HG03135 (cell line): ENCODE measurements around the gene SAMD4B.
"Not testable (repeated sequence)": the region's sequence is repeated elsewhere in the genome, so short reads cannot be mapped to it uniquely, and the experiment has no call there.

Source experiments
- ATAC-seq: cut with Tn5 transposase; IDR thresholded peaks from one replicate; pipeline ENCODE4 v1.9.1; 2021; ENCODE audit warnings: mild to moderate bottlenecking, moderate library complexity; ENCODE audit not compliant: unreplicated experiment

The SAMD4B gene

DNA sequence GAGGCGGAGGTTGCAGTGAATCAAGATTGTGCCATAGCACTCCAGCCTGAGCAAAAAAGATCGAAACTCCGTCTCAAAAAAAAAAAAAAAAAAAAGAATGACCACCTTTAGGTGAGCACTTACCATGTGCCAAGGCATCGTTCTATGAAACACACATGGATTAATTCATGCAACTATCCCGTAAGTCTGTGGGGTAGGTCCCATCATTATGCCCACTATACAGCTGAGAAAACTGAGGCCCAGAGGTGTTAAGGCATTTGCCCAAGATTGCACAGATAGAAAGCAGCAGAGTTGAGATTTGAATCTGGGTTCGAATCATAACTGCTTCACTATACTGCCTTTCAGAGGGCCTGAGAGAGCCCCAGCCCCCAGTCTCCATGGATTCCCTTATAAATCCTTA lies 8.7 kb upstream of the SAMD4B start:
- no peak for ATAC-seq

DNA sequence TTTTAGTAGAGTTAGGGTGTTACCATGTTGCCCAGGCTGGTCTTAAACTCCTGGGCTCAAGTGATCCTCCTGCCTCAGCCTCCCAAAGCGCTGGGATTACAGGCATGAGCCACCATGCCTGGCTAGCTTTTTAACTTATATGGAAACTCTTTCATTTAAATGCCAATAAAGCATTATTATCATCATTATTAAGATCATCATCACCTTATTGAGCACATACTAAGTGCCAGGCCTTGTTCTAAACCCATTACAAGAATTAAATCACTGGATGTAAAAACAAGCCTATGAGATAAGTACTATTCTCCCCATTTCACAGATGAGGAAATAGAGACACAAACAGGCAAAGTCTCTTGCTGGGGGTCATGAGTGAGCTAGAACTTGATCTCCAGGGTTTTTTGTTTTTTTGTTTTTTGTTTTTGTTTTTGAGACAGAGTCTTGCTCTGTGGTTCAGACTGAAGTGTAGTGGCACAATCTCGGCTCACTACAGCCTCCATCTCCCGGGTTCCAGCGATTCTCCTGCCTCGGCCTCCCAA lies 7.7 kb upstream of the SAMD4B start:
- ATAC-seq: no peak

DNA sequence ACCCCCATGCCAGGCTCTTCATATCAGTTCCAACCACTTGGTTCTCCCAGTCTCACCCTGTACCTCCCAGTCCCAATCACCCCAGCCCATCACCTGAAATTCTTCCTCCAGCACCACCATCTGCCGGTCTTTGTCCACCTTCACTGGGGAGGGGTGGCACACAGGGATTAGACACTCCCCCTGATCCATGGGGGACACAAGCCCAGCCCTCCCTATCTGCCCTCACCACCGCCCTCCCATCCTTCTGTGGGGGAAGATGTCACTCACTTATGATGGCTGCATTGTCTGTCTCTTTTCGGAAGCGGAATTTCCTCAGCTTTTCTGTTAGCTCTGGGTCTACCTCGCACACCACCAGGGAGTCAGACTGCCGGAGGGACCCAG lies 7.1 kb upstream of the SAMD4B start:
- peak; percentile 22 for ATAC-seq

DNA sequence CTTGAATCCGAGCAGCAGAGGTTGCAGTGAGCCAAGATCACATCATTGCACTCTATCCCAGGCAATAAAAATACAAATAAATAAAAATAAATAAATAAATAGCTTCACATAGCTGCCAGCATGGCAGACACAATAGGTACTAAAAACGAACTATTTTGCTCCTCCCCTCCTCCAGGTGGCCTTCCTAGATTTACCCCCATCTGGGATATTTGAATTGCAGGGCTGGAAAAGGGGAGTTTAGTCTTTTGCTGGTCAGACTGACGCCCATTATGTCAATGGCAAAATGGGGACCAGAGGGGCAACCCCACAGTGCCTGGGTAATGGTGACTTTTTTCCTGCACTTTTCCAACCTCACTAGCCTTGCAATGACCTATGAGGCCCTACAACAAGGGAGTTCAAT lies 5.7 kb upstream of the SAMD4B start:
- no peak for ATAC-seq

DNA sequence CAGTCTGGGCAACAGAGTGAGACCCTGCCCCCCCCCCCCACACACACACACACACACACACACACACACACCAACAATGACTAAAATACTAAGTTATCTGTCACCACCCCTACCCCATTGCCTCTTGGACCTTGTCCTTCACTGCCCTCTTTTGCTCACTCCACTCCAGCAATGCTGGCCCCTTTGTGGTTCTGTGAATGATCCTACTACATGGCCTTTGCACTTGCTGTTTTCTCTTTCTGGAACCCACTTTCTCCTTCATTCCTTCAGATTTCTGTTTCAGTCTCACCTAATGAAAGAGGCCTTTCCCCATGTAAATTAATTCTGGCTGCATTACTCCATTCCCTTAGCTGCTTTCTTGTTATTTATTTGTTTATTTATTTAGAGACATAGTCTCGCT lies 2.5 kb upstream of the SAMD4B start:
- ATAC-seq: no peak

DNA sequence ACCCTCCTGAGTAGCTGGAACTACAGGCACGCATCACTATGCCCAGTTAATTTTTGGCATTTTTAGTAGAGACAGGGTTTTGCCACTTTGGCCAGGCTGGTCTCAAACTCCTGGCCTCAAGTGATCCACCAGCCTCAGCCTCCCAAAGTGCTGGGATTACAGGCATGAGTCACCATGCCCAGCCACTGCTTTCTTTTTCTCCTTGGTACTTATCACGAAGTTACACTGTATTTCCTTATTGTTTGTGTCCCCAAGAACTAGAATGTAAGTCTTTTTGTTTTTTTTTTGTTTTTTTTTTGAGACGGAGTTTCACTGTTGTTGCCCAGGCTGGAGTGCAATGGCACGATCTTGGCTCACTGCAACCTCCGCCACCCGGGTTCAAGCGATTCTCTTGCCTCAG lies 2.1 kb upstream of the SAMD4B start:
- ATAC-seq: not testable (repeated sequence)

DNA sequence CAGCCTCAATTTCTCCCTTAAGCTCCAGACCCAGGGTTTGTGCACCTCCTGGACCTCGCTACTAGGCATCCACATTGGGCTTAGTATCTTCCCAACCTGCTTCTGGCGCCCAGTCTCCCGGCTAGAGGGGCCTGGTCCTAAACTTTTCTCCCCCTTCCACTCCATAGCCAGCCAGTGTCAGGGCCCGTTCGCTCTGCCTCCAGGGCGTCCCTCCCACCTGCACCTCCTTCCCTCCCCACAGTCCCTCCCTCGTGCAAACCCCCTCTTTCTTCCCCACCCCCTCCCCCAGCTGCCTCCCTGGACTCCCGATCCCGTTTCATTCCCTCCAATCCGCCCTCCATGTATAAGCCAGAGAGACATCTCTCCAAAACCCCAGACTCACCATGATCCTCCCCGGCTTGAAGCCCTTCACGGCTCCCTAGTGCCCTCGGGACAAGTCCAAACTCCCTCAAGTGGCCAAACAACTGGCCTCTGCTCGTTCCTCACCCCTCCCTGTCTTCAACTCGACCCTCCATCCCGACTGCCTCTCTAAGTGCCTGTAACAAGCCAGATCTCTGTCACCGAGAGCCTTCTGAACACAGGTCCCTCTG lies 997 bp upstream of the SAMD4B start:
- ATAC-seq: no peak

DNA sequence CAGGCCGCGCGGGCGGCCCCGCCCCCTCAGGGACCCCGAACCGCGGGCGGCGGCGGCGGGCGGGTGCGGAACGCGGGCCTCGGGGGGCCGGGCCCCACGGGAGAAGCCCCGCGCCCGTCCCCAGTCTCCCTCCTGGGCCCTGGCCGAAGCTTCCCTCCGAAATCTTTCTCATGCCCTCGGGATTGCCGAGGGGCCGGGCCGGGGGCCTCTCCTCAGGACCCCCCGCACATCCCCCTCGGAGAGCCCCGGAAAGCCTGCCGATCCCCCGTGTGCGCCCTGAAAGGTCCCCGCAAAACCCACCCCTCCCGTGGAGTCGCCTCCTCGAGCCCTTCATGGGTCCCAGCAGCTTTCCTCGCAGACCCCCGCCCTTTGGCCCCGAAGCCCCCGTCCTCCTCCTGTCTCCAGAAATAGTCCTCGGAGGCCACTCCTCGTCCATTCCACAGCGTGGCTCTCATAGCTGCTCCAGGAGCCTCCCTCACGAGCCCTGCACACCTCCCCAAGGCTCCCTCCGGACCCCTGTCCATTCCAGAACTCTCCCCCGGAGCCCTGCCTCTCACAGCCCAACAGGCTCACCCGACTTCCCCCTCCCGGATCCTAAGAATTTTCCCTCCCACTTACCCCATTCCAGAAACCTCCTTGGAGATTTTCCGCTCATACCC lies 555 bp downstream of the SAMD4B start:
- ATAC-seq: no peak

DNA sequence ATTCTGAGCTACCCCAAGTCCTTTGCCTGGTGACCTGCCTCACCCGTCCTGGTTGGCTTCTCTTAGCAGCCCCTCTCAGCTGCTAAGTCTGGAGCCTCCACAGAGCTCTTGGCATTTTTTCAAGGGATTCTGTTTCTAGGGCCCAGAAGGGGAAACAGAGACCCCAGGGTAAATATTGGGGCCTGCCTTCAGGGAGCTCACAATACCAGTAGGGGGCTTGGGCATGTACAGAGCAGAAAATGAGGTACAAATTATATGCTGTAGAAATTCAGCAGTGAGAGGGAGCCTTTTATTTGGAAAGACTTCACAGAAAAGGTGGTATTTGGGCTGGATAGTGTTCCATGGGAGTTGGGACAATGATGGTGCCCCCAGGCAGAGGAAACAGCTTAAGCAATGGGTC lies 3.7 kb downstream of the SAMD4B start:
- no peak for ATAC-seq

DNA sequence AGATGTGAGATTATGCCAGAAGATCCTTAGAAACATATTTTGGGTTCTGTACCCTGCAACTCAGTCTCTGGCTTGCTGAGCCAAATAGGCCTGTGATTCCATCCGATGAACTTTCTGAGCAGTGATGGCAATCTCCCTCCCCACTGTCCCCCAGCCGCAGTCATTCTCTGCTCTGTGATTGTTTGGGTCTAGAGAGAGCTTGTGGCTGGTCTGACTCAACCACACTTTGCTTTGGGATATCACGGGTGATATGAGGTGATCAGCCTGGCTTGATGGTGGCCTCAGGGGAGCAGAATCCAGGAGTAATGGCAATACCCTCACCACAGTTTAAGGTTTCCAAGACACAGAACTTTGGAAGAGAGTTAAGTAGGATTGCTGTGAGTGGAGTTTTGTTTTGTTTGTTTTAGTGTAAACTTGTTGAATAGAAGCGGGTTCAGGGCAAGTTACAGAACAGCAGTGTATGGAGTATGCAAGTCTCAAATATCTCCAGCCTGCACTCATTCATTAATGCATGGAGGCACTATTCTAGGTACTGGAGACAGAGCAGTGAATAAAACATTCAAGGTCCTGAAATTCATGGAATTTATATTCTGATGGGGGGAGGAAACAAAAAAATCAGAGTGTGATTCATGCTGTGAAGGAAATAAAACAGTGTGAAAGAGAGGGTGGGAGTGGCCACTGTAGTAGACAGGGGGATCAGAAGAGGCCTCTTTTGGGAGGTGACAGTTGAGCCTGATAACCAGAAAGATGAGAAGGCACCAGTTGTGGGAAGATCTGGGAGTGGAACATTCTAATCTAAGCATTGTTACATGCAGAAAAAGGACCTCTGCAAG lies 5.3 kb downstream of the SAMD4B start:
- no peak for ATAC-seq

DNA sequence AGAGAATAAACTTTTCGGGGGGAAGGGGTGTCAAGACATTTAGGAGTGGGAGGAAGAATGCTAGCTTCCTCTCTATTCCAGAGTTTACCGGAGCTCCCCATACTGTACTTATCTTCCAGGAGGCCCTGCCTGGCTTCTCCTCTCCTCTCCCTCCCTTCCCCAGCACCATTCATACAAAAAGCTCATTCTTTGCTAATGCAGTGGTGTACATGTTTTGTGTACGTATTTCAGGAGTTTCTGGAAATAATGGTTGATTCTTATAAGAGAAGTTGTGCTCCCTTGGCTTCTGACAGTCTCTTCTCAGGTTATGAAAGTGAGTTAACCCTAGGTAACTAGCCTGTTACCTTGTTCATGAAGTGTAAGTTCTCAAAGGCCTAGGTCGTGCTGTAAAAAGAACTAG lies 7.1 kb downstream of the SAMD4B start:
- no peak for ATAC-seq

DNA sequence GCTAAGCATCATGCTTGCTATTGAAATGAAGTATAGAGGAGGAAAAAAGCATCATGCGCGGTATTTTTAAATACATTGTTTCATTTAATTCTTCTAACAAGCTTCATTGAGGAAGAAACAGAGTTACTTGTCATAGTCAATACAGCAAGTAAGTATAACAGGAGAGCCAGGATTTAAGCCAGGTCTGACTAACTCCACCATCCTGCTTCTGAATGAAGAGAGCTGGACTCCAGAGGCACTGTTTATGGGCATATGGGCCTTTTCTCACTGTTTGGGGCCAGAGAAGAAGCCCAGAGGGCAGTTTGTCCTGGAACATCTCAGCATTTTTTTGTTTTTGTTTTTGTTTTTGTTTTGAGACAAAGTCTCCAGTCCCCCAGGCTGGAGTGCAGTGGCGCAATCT lies 7.9 kb downstream of the SAMD4B start:
- ATAC-seq: no peak

DNA sequence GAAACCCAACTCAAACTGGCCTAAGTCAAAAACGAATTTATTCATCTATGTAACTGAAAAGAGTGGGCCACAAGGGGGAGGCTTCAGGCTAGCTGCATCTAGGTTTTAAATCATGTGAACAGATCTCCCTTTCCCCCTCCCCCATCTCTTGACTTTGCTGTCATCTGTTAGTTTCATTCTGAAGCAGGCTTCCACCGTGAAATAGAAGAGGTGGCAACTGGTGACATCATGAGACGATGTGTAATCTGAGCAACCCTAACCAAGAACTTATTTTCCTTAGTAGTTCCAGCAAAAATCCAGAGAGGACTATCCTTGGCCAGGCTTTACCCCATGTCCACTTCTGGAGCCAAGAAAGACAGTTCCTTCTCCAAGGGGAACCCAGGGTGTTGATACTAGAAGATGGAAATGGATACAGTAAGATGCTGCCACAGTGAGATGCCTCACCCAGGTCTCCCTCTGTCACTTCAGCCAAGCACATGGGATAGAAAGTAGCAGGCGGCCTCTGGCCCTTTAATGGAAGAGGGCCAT lies 9.4 kb downstream of the SAMD4B start:
- ATAC-seq: peak; percentile 58

DNA sequence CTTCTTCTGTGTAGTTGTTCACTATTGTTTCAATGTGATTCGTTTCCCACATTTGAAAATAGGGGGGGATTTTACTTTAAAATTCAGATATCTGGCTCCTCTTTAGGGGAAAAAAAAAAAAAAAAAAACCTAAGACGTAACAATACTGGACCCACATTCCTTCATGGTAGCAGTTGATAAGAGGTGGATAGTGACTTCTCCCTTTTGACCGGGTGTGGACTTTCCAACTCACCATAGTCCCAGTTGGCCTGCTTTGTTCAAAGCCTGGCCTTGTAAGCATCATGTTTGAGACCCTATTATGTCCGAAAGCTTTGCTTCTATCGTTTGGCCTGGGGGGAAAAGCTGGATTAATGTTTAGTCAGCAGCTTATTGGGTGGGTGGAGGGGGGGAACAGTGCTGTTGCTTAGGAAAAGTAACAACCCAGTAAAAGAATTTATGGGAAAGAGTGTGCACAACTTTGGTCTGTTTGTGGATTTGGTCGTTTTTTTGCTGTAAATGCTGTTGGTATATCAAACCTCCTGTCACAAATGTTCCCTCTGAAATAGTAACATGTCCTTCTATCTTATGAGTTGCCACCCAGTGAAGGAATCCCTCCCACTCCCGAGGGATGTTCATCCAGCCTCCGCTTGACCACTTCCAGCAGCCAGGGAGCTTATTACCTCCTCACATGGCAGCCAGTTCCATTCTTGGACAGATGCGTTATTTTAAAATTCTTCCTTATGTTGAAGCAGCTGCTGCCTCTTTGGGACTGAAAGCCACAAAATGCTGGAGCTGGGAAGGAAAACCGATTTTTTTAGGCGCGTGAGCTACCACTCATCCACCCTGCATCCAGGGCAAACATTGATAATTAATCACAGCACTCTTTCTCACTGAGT lies 10.4 kb downstream of the SAMD4B start:
- no peak for ATAC-seq

DNA sequence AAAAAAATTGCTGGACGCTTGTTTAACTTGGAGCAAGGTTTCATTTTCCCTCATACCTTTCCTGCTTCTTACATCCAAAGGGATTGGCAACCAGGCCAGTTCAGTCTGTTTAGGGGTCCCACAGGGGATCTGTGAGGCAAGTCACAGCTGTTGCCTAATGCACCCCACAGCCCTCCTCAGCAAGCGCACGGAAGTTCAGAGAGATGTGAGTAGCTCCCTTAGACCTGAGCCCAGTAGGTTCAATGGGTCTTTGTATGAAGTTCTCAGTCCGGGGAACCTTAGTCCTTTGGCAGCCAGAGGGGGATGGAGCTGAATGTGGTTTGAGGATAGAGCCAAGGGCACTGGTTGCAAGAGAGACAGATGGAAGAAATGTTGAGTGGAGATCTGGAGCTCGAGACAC lies 13.0 kb downstream of the SAMD4B start:
- no peak for ATAC-seq

DNA sequence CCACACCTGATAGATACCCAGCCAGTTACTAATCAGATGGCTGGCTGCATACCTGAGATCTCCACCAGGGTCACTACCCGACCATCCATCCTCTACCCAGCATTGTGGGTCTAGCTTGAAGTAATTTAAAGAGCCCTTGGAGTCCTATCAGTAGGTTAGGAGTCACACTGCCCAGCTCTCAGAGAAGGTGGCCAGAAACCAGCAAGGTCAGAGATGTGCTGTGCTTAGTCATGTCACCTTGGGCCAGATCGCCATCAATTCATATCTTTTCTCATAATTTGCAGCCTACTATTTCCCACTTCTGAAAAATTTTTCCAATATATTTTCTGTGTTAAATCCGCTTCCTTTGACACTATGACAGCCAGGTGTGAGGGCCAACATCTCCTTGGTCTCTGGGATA lies 13.9 kb downstream of the SAMD4B start:
- ATAC-seq: no peak

DNA sequence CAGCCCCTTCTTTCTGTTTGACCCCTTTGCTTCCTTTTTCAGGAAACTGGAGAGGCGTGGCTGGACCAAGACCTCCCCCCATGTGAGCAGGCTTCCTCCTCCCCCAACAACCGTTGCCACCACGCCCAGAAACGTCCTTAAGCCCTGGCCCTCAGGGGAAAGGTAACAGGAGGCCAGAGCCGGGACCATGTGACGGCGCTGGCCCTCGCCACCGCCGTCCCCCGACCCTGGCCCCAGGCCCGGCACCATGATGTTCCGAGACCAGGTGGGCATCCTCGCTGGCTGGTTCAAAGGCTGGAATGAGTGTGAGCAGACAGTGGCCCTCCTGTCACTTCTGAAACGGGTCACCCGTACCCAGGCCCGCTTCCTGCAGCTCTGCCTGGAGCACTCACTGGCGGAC lies 14.4 kb downstream of the SAMD4B start:
- ATAC-seq: no peak

DNA sequence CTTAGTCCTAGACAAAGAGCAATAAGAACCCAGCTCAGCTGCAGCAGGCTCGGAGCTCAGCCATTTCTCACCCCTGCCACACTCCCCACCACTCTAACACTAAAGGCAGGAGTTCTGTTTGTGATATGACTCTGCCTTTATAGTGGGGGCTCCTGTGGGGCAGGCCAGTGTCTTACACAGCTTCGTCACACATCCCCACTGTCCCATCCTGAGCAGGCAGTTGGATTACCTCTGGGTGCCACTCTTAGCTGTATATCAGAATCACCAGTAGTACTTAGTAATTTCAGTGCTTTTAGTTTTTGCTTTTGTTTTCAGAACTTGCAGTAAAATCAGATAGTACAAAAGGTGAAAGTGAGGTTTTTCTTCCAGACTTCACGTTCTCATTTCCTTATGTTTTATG lies 16.8 kb downstream of the SAMD4B start:
- no peak for ATAC-seq

DNA sequence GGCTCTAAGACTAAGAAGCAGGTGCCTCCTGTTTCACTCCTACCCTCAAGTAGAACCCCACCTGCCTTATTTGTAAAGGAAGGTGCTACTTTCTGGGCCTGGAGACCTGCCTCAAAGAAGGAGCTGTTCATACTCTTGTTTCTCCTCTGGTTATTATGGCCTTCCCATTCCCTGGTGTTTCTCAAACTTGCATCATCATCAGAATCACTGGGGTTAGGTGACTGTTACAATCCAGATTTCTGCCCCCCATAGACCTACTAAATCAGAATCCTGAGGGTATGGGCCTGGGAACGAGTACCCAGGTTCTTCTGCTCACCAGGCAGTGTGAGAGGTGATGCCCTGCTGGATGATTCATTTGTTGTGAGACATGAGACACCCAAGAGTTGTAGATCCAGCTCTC lies 18.4 kb downstream of the SAMD4B start:
- ATAC-seq: no peak

DNA sequence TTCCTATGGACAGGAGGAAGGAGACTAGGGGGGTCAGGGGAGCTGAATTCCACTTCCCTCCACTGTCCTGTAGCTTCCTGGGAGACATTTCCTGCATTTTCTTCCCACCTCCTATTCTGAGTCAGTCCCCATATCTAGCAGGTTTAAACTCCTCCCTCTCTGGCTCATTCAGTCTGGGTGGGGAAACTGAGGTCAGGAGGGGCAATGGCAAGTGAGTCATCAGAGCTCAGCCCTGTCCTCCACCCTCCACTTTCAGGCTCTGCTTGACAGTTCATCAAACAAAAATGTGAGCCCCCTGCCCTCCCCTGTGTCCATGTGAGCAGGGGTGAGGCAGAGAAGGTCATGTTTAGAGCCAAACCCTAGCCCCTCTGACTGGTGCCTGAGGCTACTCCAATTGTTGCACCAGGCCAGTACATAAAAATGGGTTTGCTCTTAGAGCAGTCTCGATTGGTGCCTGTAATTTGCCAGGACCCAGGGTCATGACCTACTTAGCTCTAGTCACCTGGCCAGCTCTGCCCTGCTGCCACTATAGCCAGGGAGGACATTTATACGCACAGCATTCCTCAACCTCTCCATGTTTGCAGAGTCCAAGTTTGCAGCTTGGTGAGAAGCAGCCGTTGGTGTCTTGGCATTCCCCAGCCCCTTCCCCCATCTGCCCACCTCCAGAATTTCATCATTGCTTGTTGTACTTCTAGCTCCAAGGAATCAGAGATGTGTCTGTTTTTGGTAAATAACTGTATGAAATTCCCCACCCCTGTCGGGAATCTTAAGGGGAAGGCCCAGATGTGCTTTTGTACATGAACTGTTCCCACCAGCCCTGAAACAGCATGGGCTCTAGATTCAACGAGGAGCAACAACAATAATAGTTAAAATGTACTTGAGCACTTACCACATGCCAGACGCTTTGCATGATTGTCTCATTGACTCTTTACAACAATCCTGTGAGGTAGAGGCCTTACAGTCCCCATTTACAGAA lies 20.7 kb downstream of the SAMD4B start:
- ATAC-seq: no peak
